Activated CD4-positive, alpha-beta T cell treated with anti-CD3 and anti-CD28 coated beads for 36 hours (primary cell): ENCODE results near the gene C1orf159. TPM values are rescaled to one million over a fixed set of nuclear protein-coding genes. Genes with fewer than 3 reads are reported as not detected.
"Not testable (repeated sequence)": the region's sequence is repeated elsewhere in the genome, so short reads cannot be mapped to it uniquely, and the experiment has no call there.

Experiments used
- ATAC-seq: fragments of 200-7000 bp; cut with Tn5 transposase; one replicate; pipeline ENCODE4 v1.10.0; 2021; ENCODE audit warnings: mild to moderate bottlenecking, moderate library complexity
- CTCF ChIA-PET: fragments of 350-600 bp; sonication (Branson Sonifier 250); formaldehyde crosslinking; loops from one replicate; lab custom pipeline; 2021; ENCODE audit warnings: antibody characterized with exemption; lab: Charles Lee
- POLR2A ChIA-PET: fragments of 350-600 bp; sonication (Branson Sonifier 250); formaldehyde crosslinking; loops from one replicate; lab custom pipeline; 2021; ENCODE audit warnings: antibody characterized with exemption, inconsistent platforms; lab: Charles Lee
- DNase-seq: peaks from one replicate; pipeline ENCODE4 v3.0.0-alpha.2; 2020
- H3K27ac Mint-ChIP-seq: one replicate; pipeline ENCODE4 v1.8.0; 2021; ENCODE audit warnings: mixed read lengths
- H3K27me3 Mint-ChIP-seq: one replicate; pipeline ENCODE4 v1.8.0; 2021; ENCODE audit warnings: mixed read lengths
- H3K36me3 Mint-ChIP-seq: one replicate; pipeline ENCODE4 v1.8.0; 2021; ENCODE audit warnings: low read depth, mixed read lengths
- H3K4me1 Mint-ChIP-seq: one replicate; pipeline ENCODE4 v1.8.0; 2021; ENCODE audit warnings: mixed read lengths
- H3K4me3 Mint-ChIP-seq: one replicate; pipeline ENCODE4 v1.8.0; 2021; ENCODE audit warnings: mild to moderate bottlenecking, moderate library complexity, mixed read lengths
- H3K9me3 Mint-ChIP-seq: one replicate; pipeline ENCODE4 v1.8.0; 2021; ENCODE audit warnings: low read depth, mixed read lengths
- intact Hi-C, 2 experiments: fragments of 100-400 bp; cut with DNase I in 1 of 2; cut with micrococcal nuclease in 1 of 2; formaldehyde crosslinking; loops; one replicate each; pipeline versions ENCODE4 v1.14.2 to v1.15.1; 2022 to 2024; cut with DNase I, micrococcal nuclease
- total RNA-seq, 2 experiments: library from RNA; stranded (reverse); gene quantifications; one replicate each; pipeline ENCODE4 v1.2.3, GENCODE V29; 2021

The C1orf159 gene
- total RNA-seq, 2 experiments from 2014 or later, result 11.3 to 13.5 TPM

DNA sequence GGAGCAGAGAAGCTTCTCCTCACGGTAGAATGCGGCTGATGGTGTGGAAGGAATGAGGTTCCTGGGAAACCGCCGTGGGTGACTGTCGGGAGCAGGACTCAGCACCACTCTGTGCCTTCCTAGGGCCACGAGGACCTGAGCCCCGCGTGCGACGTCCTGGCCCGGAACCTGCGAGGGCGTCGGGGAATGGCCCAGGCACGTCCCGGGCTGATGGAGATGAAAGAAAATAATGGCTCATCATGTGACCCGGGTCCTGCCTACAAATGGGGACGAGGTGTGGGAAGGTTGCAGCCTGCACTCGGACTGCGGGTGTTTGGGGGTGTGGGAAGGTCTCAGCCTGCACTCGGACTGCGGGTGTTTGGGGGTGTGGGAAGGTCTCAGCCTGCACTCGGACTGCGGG, 32.7 kb upstream of the C1orf159 start:
- Mint-ChIP-seq H3K36me3 (no peaks in the 10 kb centered on the region), H3K4me3 (no peak overlapping the region), H3K9me3 (peaks cover 15% of the 10 kb centered on the region), H3K27me3 (no peaks in the 10 kb centered on the region), H3K27ac (no peak overlapping the region), H3K4me1 (peaks cover 9% of the 10 kb centered on the region)
- ChIA-PET CTCF (no interaction called here), POLR2A (no interaction called here)
- DNase-seq, result no peak
- intact Hi-C loops, result no loop called here
- ATAC-seq, result no peak

DNA sequence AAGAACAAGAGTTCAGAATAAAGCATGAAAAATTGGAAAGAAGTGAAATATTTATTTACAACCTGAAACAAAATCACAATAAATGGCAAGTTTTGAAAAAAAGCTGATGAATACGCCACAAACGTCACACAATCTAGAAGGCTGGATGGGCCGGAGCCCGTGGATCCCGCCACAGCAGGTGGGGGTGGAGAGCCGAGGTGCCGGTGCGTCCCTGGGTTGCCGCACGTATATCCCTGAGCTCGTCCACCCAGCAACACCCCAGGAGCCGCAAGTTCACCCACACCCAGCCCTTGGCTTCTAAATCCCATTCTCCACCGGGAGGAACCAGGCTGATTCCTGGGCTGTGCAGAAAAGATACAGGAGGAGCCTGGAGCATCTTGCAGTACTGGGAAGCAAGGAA, 32.2 kb upstream of the C1orf159 start:
- ChIA-PET CTCF (no interaction called here), POLR2A (no interaction called here)
- Mint-ChIP-seq H3K4me3 (no peak overlapping the region), H3K36me3 (no peaks in the 10 kb centered on the region), H3K27me3 (no peaks in the 10 kb centered on the region), H3K27ac (no peak overlapping the region), H3K4me1 (peaks cover 10% of the 10 kb centered on the region), H3K9me3 (peaks cover 10% of the 10 kb centered on the region)
- intact Hi-C loops, result no loop called here
- ATAC-seq (no peak), DNase-seq (no peak)

- H3K36me3 Mint-ChIP-seq, result no peaks in the 10 kb centered on the region
- H3K9me3 Mint-ChIP-seq, result no peaks in the 10 kb centered on the region
- DNase-seq (no peak), ATAC-seq (no peak)
- CTCF ChIA-PET, result no interaction called here
- no peaks in the 10 kb centered on the region for H3K27me3 Mint-ChIP-seq
- POLR2A ChIA-PET, result interaction anchor here (0.6 kb wide), 1 partner anchor 94 kb away, joined by 3 read pairs; no protein-coding TSS in a partner anchor
- no peak overlapping the region for H3K27ac Mint-ChIP-seq
- H3K4me3 Mint-ChIP-seq, result no peak overlapping the region
- intact Hi-C loops, result no loop called here
- peaks cover 18% of the 10 kb centered on the region for H3K4me1 Mint-ChIP-seq
These were observed 30.7 kb upstream of the C1orf159 start for GRCh38 chr1:1146596-1146995.

- ATAC-seq, result no peak
- POLR2A ChIA-PET, result interaction anchor here (0.6 kb wide), 1 partner anchor 95 kb away, joined by 3 read pairs; no protein-coding TSS in a partner anchor
These were observed 30.1 kb upstream of the C1orf159 start for GRCh38 chr1:1146026-1146425.

GRCh38 chr1:1145547-1145914, 29.6 kb upstream of the C1orf159 start:
- Mint-ChIP-seq H3K36me3 (no peaks in the 10 kb centered on the region), H3K4me3 (peak overlapping the region; percentile 26), H3K27me3 (no peaks in the 10 kb centered on the region), H3K4me1 (peaks cover 18% of the 10 kb centered on the region), H3K27ac (peak overlapping the region; percentile 60), H3K9me3 (no peaks in the 10 kb centered on the region)
- ChIA-PET CTCF (no interaction called here), POLR2A (no interaction called here)
- ATAC-seq (no peak), DNase-seq (no peak)
- intact Hi-C loops, result no loop called here

More at GRCh38 chr1:1146026-1146425, 30.1 kb upstream of the C1orf159 start:
- Mint-ChIP-seq H3K4me3 (no peak overlapping the region), H3K27ac (no peak overlapping the region), H3K27me3 (no peaks in the 10 kb centered on the region), H3K36me3 (no peaks in the 10 kb centered on the region), H3K4me1 (peaks cover 18% of the 10 kb centered on the region), H3K9me3 (no peaks in the 10 kb centered on the region)
- no peak for DNase-seq
- CTCF ChIA-PET, result no interaction called here
- intact Hi-C loops, result no loop called here

DNA sequence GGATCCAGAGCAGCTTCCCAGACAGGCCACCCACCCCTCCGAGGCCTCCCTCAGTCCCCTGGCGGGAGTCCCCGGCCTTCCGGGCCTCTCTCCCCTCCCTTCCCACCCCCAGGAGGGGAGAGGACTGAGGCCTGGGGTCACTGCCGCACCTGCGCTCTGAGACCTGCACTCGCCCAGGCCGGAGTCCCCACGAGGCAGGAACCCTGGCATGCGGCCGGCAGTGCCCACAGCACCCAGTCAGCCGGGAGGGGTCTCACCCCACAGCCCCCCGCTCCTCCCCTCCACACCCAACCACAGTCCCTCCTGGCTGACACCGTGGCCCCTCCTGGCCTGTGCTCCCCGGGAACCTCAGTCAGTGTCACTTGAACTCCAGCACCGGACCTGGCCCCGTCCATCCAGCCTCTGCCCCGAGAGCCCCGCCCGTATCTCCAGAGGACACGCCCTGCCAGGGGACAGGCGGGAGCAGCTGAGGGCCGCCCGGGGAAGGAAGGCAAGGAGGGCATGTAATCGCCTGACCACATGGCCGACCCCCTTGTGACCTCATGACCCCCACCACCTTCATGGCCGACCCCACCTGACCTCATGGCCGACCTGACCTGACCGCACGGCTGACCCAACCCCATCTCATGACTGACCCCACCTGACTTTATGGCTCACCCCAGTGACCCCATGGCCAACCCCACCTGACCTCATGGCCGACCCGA, 29.1 kb upstream of the C1orf159 start:
- ATAC-seq (no peak), DNase-seq (no peak)
- ChIA-PET CTCF (no interaction called here), POLR2A (no interaction called here)
- Mint-ChIP-seq H3K9me3 (no peaks in the 10 kb centered on the region), H3K4me1 (peaks cover 18% of the 10 kb centered on the region), H3K27me3 (no peaks in the 10 kb centered on the region), H3K36me3 (no peaks in the 10 kb centered on the region), H3K4me3 (peak overlapping the region; percentile 26), H3K27ac (peak overlapping the region; percentile 67)
- intact Hi-C loops, result loop anchor here in 1 of 2 experiments (5.0 kb wide), 1 partner anchor 62 kb away; the partner anchor contains the start of gene TNFRSF18

DNA sequence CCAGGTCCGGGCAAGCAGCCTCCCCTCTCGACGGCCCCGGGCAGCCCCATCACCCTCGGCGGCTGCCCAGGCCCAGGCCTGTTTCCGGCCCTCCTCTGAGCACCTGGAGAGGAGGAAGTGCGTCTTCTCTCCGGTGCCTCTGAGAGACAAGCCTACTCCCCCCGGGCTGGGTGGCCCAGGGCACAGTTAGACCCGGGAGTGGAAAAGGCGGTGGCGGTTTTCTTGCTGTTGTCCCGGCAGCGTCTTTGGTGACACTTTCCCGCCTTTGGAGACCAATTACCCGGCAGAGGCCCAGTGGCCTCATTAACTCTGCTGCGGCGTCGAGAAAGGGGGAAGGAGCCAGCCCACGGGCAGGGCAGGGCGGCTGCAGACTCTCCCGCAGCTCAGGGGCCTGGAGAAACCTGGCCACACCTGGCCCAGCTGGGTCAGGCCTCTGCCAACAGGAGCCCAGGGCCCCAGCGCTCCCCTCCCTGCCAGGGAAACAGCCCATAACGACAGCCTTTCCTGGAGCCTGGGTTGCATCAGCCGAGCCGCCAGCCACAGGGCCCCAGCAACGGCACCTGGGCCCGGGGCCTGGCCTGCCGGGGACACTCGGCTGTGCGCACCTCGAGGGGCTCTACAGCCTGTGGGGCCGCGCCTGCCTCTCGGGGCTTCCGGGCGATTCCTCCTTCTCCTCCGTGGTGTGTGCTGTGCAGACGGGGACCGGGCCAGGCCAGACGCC, 28.4 kb upstream of the C1orf159 start:
- H3K4me3 Mint-ChIP-seq, result peak overlapping the region; percentile 34
- H3K27ac Mint-ChIP-seq, result peak overlapping the region; percentile 82
- peak; percentile 85 for DNase-seq
- CTCF ChIA-PET, result interaction anchor here (0.7 kb wide), 1 partner anchor 181 kb away, joined by 3 read pairs; no protein-coding TSS in a partner anchor
- H3K27me3 Mint-ChIP-seq, result no peaks in the 10 kb centered on the region
- POLR2A ChIA-PET, result no interaction called here
- intact Hi-C loops, result loop anchor here in 1 of 2 experiments (5.0 kb wide), 1 partner anchor 63 kb away; the partner anchor contains the start of gene TNFRSF18
- no peaks in the 10 kb centered on the region for H3K36me3 Mint-ChIP-seq
- H3K4me1 Mint-ChIP-seq, result peaks cover 18% of the 10 kb centered on the region
- H3K9me3 Mint-ChIP-seq, result no peaks in the 10 kb centered on the region
- ATAC-seq, result peak; percentile 90

GRCh38 chr1:1143636-1144035, 27.7 kb upstream of the C1orf159 start:
- ChIA-PET CTCF (no interaction called here), POLR2A (no interaction called here)
- Mint-ChIP-seq H3K27me3 (no peaks in the 10 kb centered on the region), H3K9me3 (no peaks in the 10 kb centered on the region), H3K4me3 (peak overlapping the region; percentile 34), H3K36me3 (no peaks in the 10 kb centered on the region), H3K27ac (peak overlapping the region; percentile 82), H3K4me1 (peaks cover 18% of the 10 kb centered on the region)
- DNase-seq (no peak), ATAC-seq (no peak)
- intact Hi-C loops, result loop anchor here in 1 of 2 experiments (5.0 kb wide), 1 partner anchor 64 kb away; the partner anchor contains the start of gene TNFRSF18

GRCh38 chr1:1142844-1143243, 27.0 kb upstream of the C1orf159 start:
- DNase-seq (no peak), ATAC-seq (no peak)
- ChIA-PET POLR2A (no interaction called here), CTCF (no interaction called here)
- intact Hi-C loops, result loop anchor here in 1 of 2 experiments (5.0 kb wide), 1 partner anchor 64 kb away; the partner anchor contains the start of gene TNFRSF18
- Mint-ChIP-seq H3K4me3 (no peak overlapping the region), H3K9me3 (no peaks in the 10 kb centered on the region), H3K27me3 (no peaks in the 10 kb centered on the region), H3K27ac (peak overlapping the region; percentile 76), H3K36me3 (no peaks in the 10 kb centered on the region), H3K4me1 (peaks cover 19% of the 10 kb centered on the region)

DNA sequence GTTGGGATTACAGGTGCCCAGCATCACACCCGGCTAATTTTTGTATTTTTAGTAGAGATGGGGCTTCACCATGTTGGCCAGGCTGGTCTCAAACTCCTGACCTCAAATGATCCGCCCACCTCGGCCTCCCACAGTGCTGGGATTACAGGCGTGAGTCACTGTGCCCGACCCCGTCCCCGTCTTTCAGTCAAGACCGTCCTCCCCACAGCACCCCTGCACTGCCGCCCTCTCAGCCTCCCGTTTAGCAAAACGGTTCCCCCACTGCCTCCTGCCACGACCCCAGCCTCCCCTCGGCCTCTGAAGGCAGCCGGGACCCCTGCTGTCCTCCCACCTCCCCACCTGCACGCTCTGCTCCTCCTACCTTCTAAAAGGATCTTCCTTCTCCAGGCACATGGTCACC, 26.5 kb upstream of the C1orf159 start:
- peak; percentile 58 for DNase-seq
- H3K36me3 Mint-ChIP-seq, H3K9me3 Mint-ChIP-seq, POLR2A ChIA-PET, CTCF ChIA-PET, ATAC-seq, H3K27me3 Mint-ChIP-seq, H3K4me3 Mint-ChIP-seq: not testable (repeated sequence)
- Mint-ChIP-seq H3K4me1 (peaks cover 22% of the 10 kb centered on the region), H3K27ac (peak overlapping the region; percentile 76)
- intact Hi-C loops, result loop anchor here in 1 of 2 experiments (5.0 kb wide), 1 partner anchor 65 kb away; the partner anchor contains the start of gene TNFRSF18

GRCh38 chr1:1141911-1142250, 26.0 kb upstream of the C1orf159 start:
- Mint-ChIP-seq H3K36me3 (no peaks in the 10 kb centered on the region), H3K27ac (peak overlapping the region; percentile 76), H3K4me1 (peaks cover 23% of the 10 kb centered on the region), H3K9me3 (no peaks in the 10 kb centered on the region), H3K27me3 (no peaks in the 10 kb centered on the region), H3K4me3 (no peak overlapping the region)
- DNase-seq (no peak), ATAC-seq (no peak)
- intact Hi-C loops, result loop anchor here in 1 of 2 experiments (5.0 kb wide), 1 partner anchor 65 kb away; the partner anchor contains the start of gene TNFRSF18
- CTCF ChIA-PET, result no interaction called here
- POLR2A ChIA-PET, result no interaction called here
